MM.1S (cell line): ENCODE measurements around the gene SCGB1A1.

Source experiments
- DNase-seq: peaks from one replicate; pipeline ENCODE4 v3.0.0-alpha.2; 2015
- H2AFZ ChIP-seq: fragments of 300-600 bp; sonication (generic); 2 replicates; pipeline ENCODE4 v1.6.0; 2016; ENCODE audit warnings: antibody characterized with exemption, low read length
- H3F3A ChIP-seq: fragments of 300-600 bp; sonication (generic); 2 replicates; pipeline ENCODE4 v1.6.1; 2016; ENCODE audit warnings: mild to moderate bottlenecking, antibody characterized with exemption, low read length, moderate library complexity, mixed read lengths; ENCODE audit not compliant: insufficient read depth
- H3K27ac ChIP-seq: fragments of 300-600 bp; sonication (generic); 2 replicates; pipeline ENCODE4 v1.5.1; 2016; ENCODE audit warnings: mild to moderate bottlenecking, low read length
- H3K27me3 ChIP-seq: fragments of 300-600 bp; sonication (generic); replicated peaks from 2 replicates; pipeline ENCODE4 v1.6.0; 2016; ENCODE audit warnings: low read length; ENCODE audit not compliant: insufficient read depth
- H3K36me3 ChIP-seq: fragments of 300-600 bp; sonication (generic); replicated peaks from 2 replicates; pipeline ENCODE4 v1.6.1; 2016; ENCODE audit warnings: mild to moderate bottlenecking, low read length, mixed read lengths; ENCODE audit not compliant: insufficient read depth
- H3K4me1 ChIP-seq: fragments of 300-600 bp; sonication (generic); 2 replicates; pipeline ENCODE4 v1.6.1; 2016; ENCODE audit warnings: low read length, mixed read lengths
- H3K4me2 ChIP-seq: fragments of 300-600 bp; sonication (generic); 2 replicates; pipeline ENCODE4 v1.6.0; 2016; ENCODE audit warnings: low read depth, low read length
- H3K4me3 ChIP-seq: fragments of 300-600 bp; sonication (generic); 2 replicates; pipeline ENCODE4 v1.5.1; 2016; ENCODE audit warnings: low read length, mixed read lengths
- H3K79me2 ChIP-seq: fragments of 300-600 bp; sonication (generic); 2 replicates; pipeline ENCODE4 v1.6.1; 2016; ENCODE audit warnings: mixed run types, low read length, mixed read lengths
- H3K9ac ChIP-seq: fragments of 300-600 bp; sonication (generic); 2 replicates; pipeline ENCODE4 v1.6.1; 2016; ENCODE audit warnings: low read length, mixed read lengths
- H3K9me2 ChIP-seq: fragments of 300-600 bp; sonication (generic); replicated peaks from 2 replicates; pipeline ENCODE4 v1.6.1; 2016; ENCODE audit warnings: mild to moderate bottlenecking, low read length, mixed read lengths; ENCODE audit not compliant: insufficient read depth
- H3K9me3 ChIP-seq: fragments of 300-600 bp; sonication (generic); replicated peaks from 2 replicates; pipeline ENCODE4 v1.6.1; 2016; ENCODE audit warnings: mild to moderate bottlenecking, low read length, mixed read lengths; ENCODE audit not compliant: insufficient read depth
- H4K20me1 ChIP-seq: fragments of 300-600 bp; sonication (generic); 2 replicates; pipeline ENCODE4 v1.6.1; 2016; ENCODE audit warnings: mild to moderate bottlenecking, low read length, moderate library complexity, mixed read lengths; ENCODE audit not compliant: insufficient read depth
- EZH2 ChIP-seq: fragments of 300-600 bp; sonication (generic); optimal IDR thresholded peaks from 2 replicates; pipeline ENCODE3; 2017; ENCODE audit warnings: low read depth, mild to moderate bottlenecking, antibody characterized with exemption, low read length, mixed read lengths
- EZH2phosphoT487 ChIP-seq: fragments of 300-600 bp; sonication (generic); IDR thresholded peaks from 2 replicates; pipeline ENCODE4 v1.6.1; 2018; ENCODE audit warnings: antibody characterized with exemption, low read length
- TF ChIP-seq, protein P1 (sequence below): fragments of 300-600 bp; sonication (generic); IDR thresholded peaks from 2 replicates; pipeline ENCODE4 v1.5.1; 2016; ENCODE audit warnings: antibody characterized with exemption, low read length, mixed read lengths

SCGB1A1 gene

DNA sequence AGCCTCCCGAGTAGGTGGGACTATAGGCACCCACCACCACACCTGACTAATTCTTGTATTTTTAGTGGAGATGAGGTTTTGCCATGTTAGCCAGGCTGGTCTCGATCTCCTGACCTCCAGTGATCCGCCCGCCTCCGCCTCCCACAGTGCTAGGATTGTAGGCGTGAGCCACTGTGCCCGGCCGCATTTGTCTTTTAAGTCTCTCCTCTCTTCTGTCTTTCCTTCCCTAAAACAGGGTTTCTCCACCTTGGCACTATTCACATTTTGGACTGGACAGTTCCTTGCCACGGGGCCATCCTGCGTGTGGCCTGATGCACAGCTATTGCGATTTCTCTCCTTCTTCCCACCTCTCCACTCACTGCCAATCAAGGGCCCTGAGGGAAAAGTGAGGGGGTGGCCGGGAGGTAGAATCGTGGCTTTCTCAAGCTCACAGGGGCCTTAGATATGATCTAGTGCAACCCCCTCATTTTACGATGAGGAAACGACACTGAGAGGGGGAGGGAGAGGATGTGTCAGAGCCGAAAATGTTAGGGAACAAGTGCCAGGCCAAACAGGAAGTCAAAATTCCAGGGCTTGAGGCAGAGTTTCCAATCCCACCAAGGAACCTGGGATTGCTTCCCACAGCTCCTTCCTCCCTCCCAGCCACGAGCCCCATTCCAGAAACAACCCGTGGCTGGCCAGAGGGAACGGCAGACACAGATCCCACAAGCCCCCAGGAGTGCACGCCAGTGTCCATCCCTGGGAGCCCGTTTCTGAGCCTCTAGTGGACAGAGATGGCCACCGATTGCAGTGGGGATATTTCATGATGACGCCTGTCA is 21.2 kb downstream of the SCGB1A1 start:
- H3K4me3 ChIP-seq, result no peak overlapping the region
- H4K20me1 ChIP-seq, result no peaks in the 10 kb centered on the region
- no peak overlapping the region for H3K9ac ChIP-seq
- no peaks in the 10 kb centered on the region for H3K36me3 ChIP-seq
- no peaks in the 10 kb centered on the region for H3K9me3 ChIP-seq
- no peak overlapping the region for H3K4me2 ChIP-seq
- TF ChIP-seq EZH2 (no peak), EZH2phosphoT487 (no peak)
- TF ChIP-seq, protein P1, sequence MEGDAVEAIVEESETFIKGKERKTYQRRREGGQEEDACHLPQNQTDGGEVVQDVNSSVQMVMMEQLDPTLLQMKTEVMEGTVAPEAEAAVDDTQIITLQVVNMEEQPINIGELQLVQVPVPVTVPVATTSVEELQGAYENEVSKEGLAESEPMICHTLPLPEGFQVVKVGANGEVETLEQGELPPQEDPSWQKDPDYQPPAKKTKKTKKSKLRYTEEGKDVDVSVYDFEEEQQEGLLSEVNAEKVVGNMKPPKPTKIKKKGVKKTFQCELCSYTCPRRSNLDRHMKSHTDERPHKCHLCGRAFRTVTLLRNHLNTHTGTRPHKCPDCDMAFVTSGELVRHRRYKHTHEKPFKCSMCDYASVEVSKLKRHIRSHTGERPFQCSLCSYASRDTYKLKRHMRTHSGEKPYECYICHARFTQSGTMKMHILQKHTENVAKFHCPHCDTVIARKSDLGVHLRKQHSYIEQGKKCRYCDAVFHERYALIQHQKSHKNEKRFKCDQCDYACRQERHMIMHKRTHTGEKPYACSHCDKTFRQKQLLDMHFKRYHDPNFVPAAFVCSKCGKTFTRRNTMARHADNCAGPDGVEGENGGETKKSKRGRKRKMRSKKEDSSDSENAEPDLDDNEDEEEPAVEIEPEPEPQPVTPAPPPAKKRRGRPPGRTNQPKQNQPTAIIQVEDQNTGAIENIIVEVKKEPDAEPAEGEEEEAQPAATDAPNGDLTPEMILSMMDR, result no peak
- no peaks in the 10 kb centered on the region for H3K9me2 ChIP-seq
- 0 out of 2 replicates have a peak, but pooled peaks cover 4% of the 10 kb centered on the region for H3K4me1 ChIP-seq
- no peak overlapping the region for H2AFZ ChIP-seq
- peaks cover 4% of the 10 kb centered on the region; the same call in 1 of the 2 replicates for H3F3A ChIP-seq
- no peaks in the 10 kb centered on the region for H3K27me3 ChIP-seq
- H3K27ac ChIP-seq, result no peak overlapping the region
- H3K79me2 ChIP-seq, result no peaks in the 10 kb centered on the region
- no peak for DNase-seq

DNA sequence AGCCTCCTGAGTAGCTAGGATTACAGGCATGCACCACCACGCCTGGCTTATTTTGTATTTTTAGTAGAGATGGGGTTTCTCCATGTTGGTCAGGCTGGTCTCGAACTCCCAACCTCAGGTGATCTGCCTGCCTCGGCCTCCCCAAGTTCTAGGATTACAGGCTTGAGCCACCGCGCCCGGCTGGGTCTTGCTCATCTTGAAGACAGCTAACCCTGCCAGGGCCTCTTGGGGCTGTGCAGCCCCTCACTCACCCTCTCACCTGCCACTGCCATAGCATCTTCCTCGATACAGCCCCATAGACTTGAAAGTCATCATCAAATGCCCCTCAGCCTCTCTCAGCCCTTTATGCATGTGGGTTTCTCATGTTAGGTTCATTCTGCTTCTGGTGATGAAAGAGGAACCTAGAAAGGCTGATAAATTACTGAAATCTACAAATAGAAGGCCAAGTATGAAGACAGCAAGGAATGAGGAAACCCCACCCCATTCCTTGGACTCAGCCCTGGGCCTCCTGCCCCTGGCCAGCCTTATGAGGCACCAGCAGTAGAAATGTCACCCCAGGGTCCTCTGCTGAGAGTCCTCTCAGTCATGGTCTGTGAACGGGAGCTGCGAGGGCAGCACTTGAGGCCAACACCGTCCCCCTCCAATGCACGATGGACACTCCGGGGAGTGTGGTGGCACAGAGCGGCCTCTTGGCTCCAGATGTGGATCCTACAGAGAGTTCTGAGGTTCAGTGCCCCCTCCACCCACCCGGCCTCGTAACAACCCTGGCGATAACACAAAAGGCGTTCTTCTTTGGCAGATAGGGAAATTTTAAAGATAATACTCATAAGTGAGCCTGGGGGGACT is 24.8 kb downstream of the SCGB1A1 start:
- no peaks in the 10 kb centered on the region for H3K4me1 ChIP-seq
- H3K9me2 ChIP-seq, result no peaks in the 10 kb centered on the region
- H3K79me2 ChIP-seq, result no peaks in the 10 kb centered on the region
- no peak for DNase-seq
- H3F3A ChIP-seq, result no peaks in the 10 kb centered on the region
- H3K27ac ChIP-seq, result no peak overlapping the region
- no peaks in the 10 kb centered on the region for H4K20me1 ChIP-seq
- H3K4me3 ChIP-seq, result no peak overlapping the region
- no peak overlapping the region for H3K4me2 ChIP-seq
- H3K9ac ChIP-seq, result no peak overlapping the region
- H2AFZ ChIP-seq, result no peak overlapping the region
- no peaks in the 10 kb centered on the region for H3K36me3 ChIP-seq
- TF ChIP-seq EZH2phosphoT487 (no peak), EZH2 (no peak)
- TF ChIP-seq, protein P1, result no peak
- H3K27me3 ChIP-seq, result no peaks in the 10 kb centered on the region
- no peaks in the 10 kb centered on the region for H3K9me3 ChIP-seq

DNA sequence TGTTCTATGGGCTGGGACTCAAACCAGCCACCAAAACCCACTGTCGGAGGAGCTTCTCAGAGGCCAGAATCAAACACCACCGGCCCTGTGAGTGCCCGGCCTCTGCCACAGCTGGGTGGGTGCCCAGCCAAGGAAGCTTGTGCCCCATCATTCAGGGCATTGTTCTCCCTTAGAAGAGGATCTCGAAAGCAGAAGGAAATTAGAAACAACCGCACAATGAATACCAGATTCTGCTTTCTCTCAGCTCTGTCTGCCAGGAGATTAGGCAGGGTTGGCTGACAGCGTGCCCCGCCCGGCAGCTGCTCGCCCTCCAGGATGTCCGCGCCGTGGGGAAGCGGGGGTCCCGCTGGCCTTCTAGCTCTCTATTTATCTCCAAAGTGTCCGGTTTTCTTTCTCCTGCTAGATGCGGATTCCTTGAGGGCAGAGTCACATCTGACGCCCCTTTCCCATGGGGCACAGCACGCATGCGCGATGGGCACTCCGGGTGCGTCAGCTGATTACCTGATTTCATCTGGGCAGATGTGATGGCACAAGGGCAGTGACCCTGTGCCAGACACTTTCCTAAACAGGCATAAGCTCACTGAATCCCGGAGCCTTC is 25.5 kb downstream of the SCGB1A1 start:
- Histone ChIP-seq H4K20me1 (no peaks in the 10 kb centered on the region), H2AFZ (peak overlapping the region; percentile 53; the same call in 1 of the 2 replicates), H3K4me2 (peak overlapping the region; percentile 34; the same call in 1 of the 2 replicates), H3K9ac (no peak overlapping the region), H3F3A (no peaks in the 10 kb centered on the region), H3K9me3 (no peaks in the 10 kb centered on the region), H3K36me3 (no peaks in the 10 kb centered on the region), H3K4me3 (peak overlapping the region; percentile 17; the same call in 1 of the 2 replicates), H3K9me2 (no peaks in the 10 kb centered on the region), H3K4me1 (peaks cover 3% of the 10 kb centered on the region), H3K79me2 (no peaks in the 10 kb centered on the region), H3K27ac (no peak overlapping the region), H3K27me3 (no peaks in the 10 kb centered on the region)
- DNase-seq, result no peak
- TF ChIP-seq EZH2, result no peak
- TF ChIP-seq, protein P1, result no peak
- no peak for TF ChIP-seq EZH2phosphoT487
